WTC11 (cell line): ENCODE measurements around the gene CACNA1B.

Source experiments
- ATF6 ChIP-seq: sonication (generic); formaldehyde crosslinking; IDR thresholded peaks from 2 replicates; pipeline ENCODE4 v1.8.1; 2023; ENCODE audit warnings: mild to moderate bottlenecking, missing genetic modification reagents
- NFYB ChIP-seq: sonication (generic); formaldehyde crosslinking; conservative IDR thresholded peaks from 2 replicates; pipeline ENCODE4 v1.8.0; 2022; ENCODE audit warnings: low read depth, missing genetic modification reagents
- NR2C2 ChIP-seq: sonication (generic); formaldehyde crosslinking; IDR thresholded peaks from 2 replicates; pipeline ENCODE4 v1.8.0; 2022; ENCODE audit warnings: mild to moderate bottlenecking, missing genetic modification reagents
- USF2 ChIP-seq: sonication (generic); formaldehyde crosslinking; IDR thresholded peaks from 2 replicates; pipeline ENCODE4 v1.8.1; 2023; ENCODE audit warnings: mild to moderate bottlenecking, missing genetic modification reagents, moderate library complexity
- TF ChIP-seq, protein P1 (sequence below): fragments of 200-600 bp; IDR thresholded peaks from 2 replicates; pipeline ENCODE4 v1.8.0; 2022; ENCODE audit warnings: antibody characterized with exemption

- TF ChIP-seq, protein P1, sequence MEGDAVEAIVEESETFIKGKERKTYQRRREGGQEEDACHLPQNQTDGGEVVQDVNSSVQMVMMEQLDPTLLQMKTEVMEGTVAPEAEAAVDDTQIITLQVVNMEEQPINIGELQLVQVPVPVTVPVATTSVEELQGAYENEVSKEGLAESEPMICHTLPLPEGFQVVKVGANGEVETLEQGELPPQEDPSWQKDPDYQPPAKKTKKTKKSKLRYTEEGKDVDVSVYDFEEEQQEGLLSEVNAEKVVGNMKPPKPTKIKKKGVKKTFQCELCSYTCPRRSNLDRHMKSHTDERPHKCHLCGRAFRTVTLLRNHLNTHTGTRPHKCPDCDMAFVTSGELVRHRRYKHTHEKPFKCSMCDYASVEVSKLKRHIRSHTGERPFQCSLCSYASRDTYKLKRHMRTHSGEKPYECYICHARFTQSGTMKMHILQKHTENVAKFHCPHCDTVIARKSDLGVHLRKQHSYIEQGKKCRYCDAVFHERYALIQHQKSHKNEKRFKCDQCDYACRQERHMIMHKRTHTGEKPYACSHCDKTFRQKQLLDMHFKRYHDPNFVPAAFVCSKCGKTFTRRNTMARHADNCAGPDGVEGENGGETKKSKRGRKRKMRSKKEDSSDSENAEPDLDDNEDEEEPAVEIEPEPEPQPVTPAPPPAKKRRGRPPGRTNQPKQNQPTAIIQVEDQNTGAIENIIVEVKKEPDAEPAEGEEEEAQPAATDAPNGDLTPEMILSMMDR, result no peak
- TF ChIP-seq USF2 (CRISPR knock-in tag) (no peak), NFYB (CRISPR knock-in tag) (no peak), NR2C2 (no peak), ATF6 (CRISPR knock-in tag) (no peak)
Observed at GRCh38 chr9:138085568-138085967, 208.0 kb downstream of the CACNA1B start.
